GM18909 (cell line): Measurements from ENCODE around the gene ACVRL1.

Experiments used
- ATAC-seq: cut with Tn5 transposase; IDR thresholded peaks from one replicate; pipeline ENCODE4 v1.9.1; 2021; ENCODE audit warnings: mild to moderate bottlenecking; ENCODE audit not compliant: unreplicated experiment, poor library complexity

The ACVRL1 gene

DNA sequence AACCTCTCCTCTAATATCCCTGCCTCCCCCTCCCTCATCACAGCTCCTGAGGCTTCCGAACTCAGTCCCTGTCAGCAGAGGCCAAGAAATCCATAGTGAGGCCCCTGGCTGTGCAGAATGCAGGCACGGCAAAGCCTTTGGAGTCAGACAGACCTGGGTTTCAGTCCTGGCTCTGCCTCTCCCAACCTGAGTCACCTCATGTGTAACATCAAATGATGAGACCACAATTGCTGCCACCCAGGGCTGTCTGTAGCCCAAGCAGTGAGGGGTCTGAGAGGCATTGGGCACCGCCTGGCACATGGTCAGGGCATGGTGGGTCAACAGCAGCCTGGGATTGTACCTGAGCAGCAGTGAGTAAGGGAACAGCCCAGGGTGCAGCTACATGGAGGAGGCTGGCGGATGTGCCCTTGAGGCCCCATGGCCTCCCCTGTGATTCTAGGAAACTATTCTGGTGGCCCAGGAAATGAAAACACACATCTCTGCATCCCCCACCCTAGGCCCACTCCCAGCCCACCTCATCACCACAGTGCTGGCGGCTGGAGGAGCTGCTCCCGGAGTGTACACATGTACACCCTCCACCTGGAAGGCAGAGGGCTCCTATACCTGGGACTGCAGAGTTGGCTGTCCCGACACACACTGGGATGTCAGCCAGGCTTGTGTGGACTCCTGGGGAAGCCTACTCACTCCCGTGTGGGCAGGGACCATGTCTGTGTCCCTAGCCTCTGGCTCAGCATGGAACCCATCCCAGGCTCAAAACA lies 11.7 kb upstream of the ACVRL1 start:
- no peak for ATAC-seq

GRCh38 chr12:51896236-51896635 lies 11.1 kb upstream of the ACVRL1 start:
- ATAC-seq = no peak

DNA sequence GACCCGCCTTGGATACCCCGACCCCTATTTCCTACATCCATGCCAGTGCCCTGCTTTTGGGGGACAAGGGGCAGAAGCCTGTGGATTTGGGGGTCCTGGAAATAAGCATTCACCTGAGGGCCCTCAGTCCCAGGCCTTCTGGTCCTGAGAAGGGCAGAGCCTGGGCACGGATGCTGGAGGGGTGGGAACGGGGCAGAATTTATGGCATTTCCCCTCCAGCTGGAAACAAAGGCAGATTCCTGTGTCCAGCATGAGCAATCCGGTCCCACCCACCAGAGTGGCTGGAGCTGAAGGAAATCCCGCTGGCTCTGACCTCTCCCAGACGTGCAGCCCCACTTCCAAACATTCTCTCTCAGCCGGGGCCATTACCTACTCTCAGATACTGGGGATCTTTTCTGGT lies 10.1 kb upstream of the ACVRL1 start:
- no peak for ATAC-seq

DNA sequence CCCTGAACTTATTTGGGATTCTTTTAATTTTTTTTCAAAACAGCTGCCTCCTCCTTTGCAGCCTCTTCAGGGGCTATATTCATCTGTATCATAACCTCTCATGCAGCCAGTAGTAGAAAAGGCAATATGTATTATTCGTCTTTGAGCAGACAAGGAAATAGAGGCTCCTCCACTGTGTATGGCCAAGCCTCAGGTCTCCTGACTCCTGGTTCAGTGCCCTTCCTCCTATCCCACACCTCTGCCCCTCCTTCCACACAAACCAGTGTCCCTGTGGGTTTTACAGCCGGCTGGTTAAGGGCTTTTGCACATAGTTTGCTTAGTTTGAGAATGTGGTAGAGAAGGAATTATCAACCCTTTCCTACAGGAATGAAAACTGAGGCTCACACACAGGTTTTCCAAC lies 8.8 kb upstream of the ACVRL1 start:
- ATAC-seq = no peak

DNA sequence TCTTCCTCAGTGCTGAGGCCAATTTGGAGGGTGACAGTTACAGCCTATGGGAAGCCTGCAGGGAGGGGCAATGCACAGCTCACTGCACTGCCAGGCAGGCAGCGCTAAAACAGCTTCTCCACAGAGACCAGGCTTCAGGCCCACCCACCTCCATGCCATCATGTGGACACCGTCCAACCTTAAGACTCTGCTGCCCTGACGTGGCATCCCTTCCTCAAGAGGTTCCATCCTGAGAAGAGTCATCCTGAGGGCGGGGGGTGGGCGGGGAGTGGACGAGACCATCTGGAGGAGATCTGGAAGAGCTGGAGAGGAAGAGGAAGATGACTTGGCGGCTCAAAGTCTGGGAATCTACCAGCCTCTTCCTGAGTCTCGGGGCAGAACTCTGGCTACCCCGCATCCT lies 8.4 kb upstream of the ACVRL1 start:
- ATAC-seq = no peak

GRCh38 chr12:51900323-51900889 lies 6.9 kb upstream of the ACVRL1 start:
- no peak for ATAC-seq

GRCh38 chr12:51901121-51901817 lies 6.0 kb upstream of the ACVRL1 start:
- no peak for ATAC-seq

GRCh38 chr12:51901881-51902280 lies 5.4 kb upstream of the ACVRL1 start:
- ATAC-seq = no peak

DNA sequence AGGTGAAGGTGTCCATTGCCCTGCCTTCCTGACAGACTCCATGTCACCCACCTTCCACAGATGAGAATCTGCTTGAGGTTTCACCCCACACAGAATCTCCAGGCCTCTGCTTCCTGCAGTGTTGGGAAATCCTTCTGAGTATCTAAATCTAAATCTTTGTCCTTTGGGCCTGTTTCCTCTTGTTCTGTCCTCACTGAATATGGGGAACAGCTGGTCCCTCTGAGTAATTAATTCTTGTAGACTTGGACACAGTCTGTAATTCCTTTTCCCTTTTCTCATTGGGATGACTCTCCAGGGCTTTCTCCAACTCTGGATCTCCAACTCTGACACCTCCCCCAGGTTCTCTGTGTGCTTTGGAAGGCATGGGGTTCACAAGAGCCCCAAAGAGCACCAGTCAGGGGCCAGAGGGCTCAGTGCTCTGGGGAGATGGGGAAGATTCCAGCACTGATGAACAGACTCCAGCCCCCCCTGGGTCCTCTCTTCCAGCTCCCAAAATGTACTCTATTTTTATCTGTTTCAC lies 2.3 kb upstream of the ACVRL1 start:
- ATAC-seq = no peak

- no peak for ATAC-seq
Observed at GRCh38 chr12:51905471-51906429, 1.6 kb upstream of the ACVRL1 start.

- ATAC-seq = no peak
Observed at GRCh38 chr12:51906430-51907082, 748 bp upstream of the ACVRL1 start.

DNA sequence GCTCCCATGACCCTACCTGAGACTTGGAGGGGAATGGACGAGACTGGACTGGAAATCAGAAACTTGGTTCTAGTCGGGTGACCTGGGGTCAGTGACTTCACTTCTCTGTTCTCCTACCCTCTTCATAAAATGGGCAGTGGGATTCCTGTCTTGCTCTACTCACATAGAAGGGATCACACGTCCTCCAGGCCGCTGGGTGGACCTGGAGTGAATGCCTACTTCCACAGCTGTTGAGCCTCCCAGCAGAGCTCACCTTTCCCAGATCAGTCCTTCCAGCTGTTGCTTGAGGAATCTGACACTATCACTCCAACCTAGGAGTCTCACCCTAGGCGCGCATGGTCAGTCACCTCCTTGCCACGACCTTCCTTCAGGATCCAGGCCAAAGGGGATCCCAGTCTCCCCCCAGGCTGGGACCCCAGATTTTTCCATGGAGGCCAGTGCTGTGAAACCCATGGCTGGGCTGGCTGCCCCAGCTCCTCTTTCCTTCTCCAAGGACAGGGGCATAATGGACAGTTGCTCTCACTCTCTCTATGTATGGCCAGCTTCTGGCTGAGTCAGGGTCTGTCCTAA lies 637 bp downstream of the ACVRL1 start:
- no peak for ATAC-seq

GRCh38 chr12:51908876-51909592 lies 1.7 kb downstream of the ACVRL1 start:
- ATAC-seq = no peak

GRCh38 chr12:51910168-51910567 lies 2.9 kb downstream of the ACVRL1 start:
- ATAC-seq = no peak

GRCh38 chr12:51910691-51911090 lies 3.4 kb downstream of the ACVRL1 start:
- ATAC-seq = no peak

GRCh38 chr12:51911307-51911706 lies 4.0 kb downstream of the ACVRL1 start:
- no peak for ATAC-seq

DNA sequence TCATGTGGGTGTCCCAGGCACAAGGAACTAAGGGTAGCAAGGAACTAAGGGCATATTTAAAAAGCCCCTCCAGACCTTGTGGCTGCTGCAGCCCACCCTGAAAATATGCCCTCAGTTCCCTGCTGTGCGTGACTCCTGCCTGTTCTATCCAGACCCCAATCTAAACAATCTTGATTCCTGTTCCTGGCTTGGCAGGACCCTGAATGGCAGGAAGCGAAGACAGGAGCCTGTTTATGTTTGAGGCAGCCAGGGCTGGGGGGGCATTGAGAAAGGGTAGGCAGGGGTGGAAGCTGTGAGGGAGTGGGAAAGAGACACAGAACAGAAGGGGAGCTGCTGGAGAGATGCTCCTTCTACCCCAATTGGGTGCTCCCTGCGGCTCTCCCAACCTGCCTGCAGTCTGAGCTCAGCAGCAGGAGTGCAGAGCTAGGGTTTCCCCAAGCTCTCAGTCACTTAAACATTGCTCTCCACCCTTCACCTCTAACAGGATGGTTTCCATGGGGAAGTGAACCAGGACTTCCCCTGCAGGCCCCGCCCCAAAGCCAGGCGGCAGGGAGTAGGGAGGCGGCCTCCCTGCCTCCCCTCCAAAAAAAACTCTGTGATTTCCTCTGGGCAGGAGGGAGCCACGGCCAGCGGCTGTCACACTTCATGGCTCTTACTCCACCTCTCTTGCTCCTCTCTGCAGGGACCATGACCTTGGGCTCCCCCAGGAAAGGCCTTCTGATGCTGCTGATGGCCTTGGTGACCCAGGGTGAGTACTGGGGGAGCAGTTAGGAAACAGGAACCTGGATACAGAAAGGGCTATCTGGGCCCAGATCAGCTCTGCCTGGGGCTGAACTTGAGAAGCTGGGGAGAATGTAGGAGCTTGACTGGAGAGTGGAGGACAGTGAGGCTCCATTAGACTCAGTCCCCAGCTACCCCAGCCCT lies 4.7 kb downstream of the ACVRL1 start:
- no peak for ATAC-seq
